Measurements from ENCODE around the gene PELI2.

Gene PELI2

DNA sequence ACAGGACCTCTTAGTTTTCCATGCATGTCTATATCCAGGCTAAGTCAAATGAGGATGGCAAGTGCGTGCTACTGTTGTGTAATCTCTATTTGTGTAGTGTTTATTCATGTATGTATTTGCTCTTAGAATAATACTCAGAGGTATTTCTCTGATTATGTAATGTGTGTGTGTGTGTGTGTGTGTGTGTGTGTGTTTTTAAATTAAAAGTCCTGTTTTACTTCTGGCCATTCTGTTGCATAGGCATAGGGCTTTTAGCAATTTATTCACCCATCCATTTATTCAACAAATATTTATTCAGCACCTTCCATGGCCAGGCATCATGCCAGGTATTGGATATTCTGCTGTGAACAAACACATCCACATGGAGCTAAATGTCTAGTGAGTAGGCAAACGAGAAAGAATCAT, 63.5 kb downstream of the PELI2 start:
- no peaks in the 10 kb centered on the region for H3K36me3 ChIP-seq (ENCODE audit: low read length)
- no peaks in the 10 kb centered on the region for H3K9me3 ChIP-seq (ENCODE audit: insufficient read depth, low read length)
- no peaks in the 10 kb centered on the region for H3F3A ChIP-seq (ENCODE audit: insufficient read depth)
- H3K9ac ChIP-seq (ENCODE audit: low read length), result no peak overlapping the region
- H4K20me1 ChIP-seq (ENCODE audit: low read depth, low read length), result no peaks in the 10 kb centered on the region
- no peaks in the 10 kb centered on the region for H3K27me3 ChIP-seq (ENCODE audit: low read length)
- no peaks in the 10 kb centered on the region for H3K9me2 ChIP-seq (replicated peaks; ENCODE audit: insufficient read depth, low read length)
- no peak for TF ChIP-seq EZH2phosphoT487 (conservative IDR thresholded peaks at IDR 0.05; ENCODE audit: low read length)
- TF ChIP-seq, protein P1, sequence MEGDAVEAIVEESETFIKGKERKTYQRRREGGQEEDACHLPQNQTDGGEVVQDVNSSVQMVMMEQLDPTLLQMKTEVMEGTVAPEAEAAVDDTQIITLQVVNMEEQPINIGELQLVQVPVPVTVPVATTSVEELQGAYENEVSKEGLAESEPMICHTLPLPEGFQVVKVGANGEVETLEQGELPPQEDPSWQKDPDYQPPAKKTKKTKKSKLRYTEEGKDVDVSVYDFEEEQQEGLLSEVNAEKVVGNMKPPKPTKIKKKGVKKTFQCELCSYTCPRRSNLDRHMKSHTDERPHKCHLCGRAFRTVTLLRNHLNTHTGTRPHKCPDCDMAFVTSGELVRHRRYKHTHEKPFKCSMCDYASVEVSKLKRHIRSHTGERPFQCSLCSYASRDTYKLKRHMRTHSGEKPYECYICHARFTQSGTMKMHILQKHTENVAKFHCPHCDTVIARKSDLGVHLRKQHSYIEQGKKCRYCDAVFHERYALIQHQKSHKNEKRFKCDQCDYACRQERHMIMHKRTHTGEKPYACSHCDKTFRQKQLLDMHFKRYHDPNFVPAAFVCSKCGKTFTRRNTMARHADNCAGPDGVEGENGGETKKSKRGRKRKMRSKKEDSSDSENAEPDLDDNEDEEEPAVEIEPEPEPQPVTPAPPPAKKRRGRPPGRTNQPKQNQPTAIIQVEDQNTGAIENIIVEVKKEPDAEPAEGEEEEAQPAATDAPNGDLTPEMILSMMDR (IDR thresholded peaks at IDR 0.05; ENCODE audit: insufficient read depth, low read length, poor library complexity, severe bottlenecking), result no peak
- H3K79me2 ChIP-seq (ENCODE audit: insufficient read depth, low read length), result no peaks in the 10 kb centered on the region
- no peak overlapping the region for H3K4me2 ChIP-seq (ENCODE audit: low read depth, low read length, poor library complexity, severe bottlenecking)
- H3K27ac ChIP-seq (ENCODE audit: low read depth, low read length), result no peak overlapping the region
- H3K4me3 ChIP-seq (ENCODE audit: insufficient read depth, low read length, poor library complexity, severe bottlenecking), result no peak overlapping the region
- no peak overlapping the region for H2AFZ ChIP-seq (ENCODE audit: low read depth, low read length, severe bottlenecking)

- Histone ChIP-seq H3K4me2 (ENCODE audit: low read depth, low read length, poor library complexity, severe bottlenecking) (no peak overlapping the region), H4K20me1 (ENCODE audit: low read depth, low read length) (no peaks in the 10 kb centered on the region), H2AFZ (ENCODE audit: low read depth, low read length, severe bottlenecking) (no peak overlapping the region), H3K4me3 (ENCODE audit: insufficient read depth, low read length, poor library complexity, severe bottlenecking) (no peak overlapping the region), H3K9ac (ENCODE audit: low read length) (no peak overlapping the region), H3K27me3 (ENCODE audit: low read length) (no peaks in the 10 kb centered on the region), H3K9me3 (ENCODE audit: insufficient read depth, low read length) (no peaks in the 10 kb centered on the region), H3K36me3 (ENCODE audit: low read length) (no peaks in the 10 kb centered on the region), H3K9me2 (replicated peaks; ENCODE audit: insufficient read depth, low read length) (no peaks in the 10 kb centered on the region), H3K79me2 (ENCODE audit: insufficient read depth, low read length) (no peaks in the 10 kb centered on the region), H3K27ac (ENCODE audit: low read depth, low read length) (no peak overlapping the region), H3F3A (ENCODE audit: insufficient read depth) (no peaks in the 10 kb centered on the region)
- TF ChIP-seq, protein P1 (IDR thresholded peaks at IDR 0.05; ENCODE audit: insufficient read depth, low read length, poor library complexity, severe bottlenecking), result no peak
- no peak for TF ChIP-seq EZH2phosphoT487 (conservative IDR thresholded peaks at IDR 0.05; ENCODE audit: low read length)
Measured at GRCh38 chr14:56182410-56182809, 64.2 kb downstream of the PELI2 start.

GRCh38 chr14:56183631-56184157, 65.5 kb downstream of the PELI2 start:
- Histone ChIP-seq H2AFZ (ENCODE audit: low read depth, low read length, severe bottlenecking) (no peak overlapping the region), H3K4me3 (ENCODE audit: insufficient read depth, low read length, poor library complexity, severe bottlenecking) (no peak overlapping the region), H3K9me2 (replicated peaks; ENCODE audit: insufficient read depth, low read length) (no peaks in the 10 kb centered on the region), H3K9ac (ENCODE audit: low read length) (no peak overlapping the region), H4K20me1 (ENCODE audit: low read depth, low read length) (no peaks in the 10 kb centered on the region), H3K27me3 (ENCODE audit: low read length) (no peaks in the 10 kb centered on the region), H3K79me2 (ENCODE audit: insufficient read depth, low read length) (no peaks in the 10 kb centered on the region), H3F3A (ENCODE audit: insufficient read depth) (no peaks in the 10 kb centered on the region), H3K4me2 (ENCODE audit: low read depth, low read length, poor library complexity, severe bottlenecking) (no peak overlapping the region), H3K9me3 (ENCODE audit: insufficient read depth, low read length) (no peaks in the 10 kb centered on the region), H3K27ac (ENCODE audit: low read depth, low read length) (no peak overlapping the region), H3K36me3 (ENCODE audit: low read length) (no peaks in the 10 kb centered on the region)
- TF ChIP-seq, protein P1 (IDR thresholded peaks at IDR 0.05; ENCODE audit: insufficient read depth, low read length, poor library complexity, severe bottlenecking), result no peak
- no peak for TF ChIP-seq EZH2phosphoT487 (conservative IDR thresholded peaks at IDR 0.05; ENCODE audit: low read length)

Measured in SU-DHL-6 (cell line).